ENCODE measurements around the gene PLEKHA6.
A peak's percentile ranks its signal among the peaks of the same experiment; 100 is the strongest.

Gene PLEKHA6

GRCh38 chr1:204359474-204360255, at the start of gene PLEKHA6:
TSS of gene PLEKHA6 (minus strand) at chr1:204359929. CDS start at chr1:204273727, 86,202 bp downstream.
- in situ Hi-C loops (cut with MboI; ENCODE audit: low sequenced_read_pairs, unreplicated experiment) = loop anchor here (10.0 kb wide), 1 partner anchor 195 kb away; the partner anchor contains the start of gene REN
- DNase-seq (ENCODE audit: low spot score) = no peak
- no peak for TF ChIP-seq CTCF (IDR thresholded peaks at IDR 0.05; ENCODE audit: borderline replicate concordance, control extremely low read depth, extremely low read depth, insufficient read depth, missing control alignments)

- no peak for DNase-seq (ENCODE audit: low spot score)
- in situ Hi-C loops (cut with MboI; ENCODE audit: low sequenced_read_pairs, unreplicated experiment) = no loop called here
- TF ChIP-seq CTCF (IDR thresholded peaks at IDR 0.05; ENCODE audit: borderline replicate concordance, control extremely low read depth, extremely low read depth, insufficient read depth, missing control alignments) = no peak
Measured at GRCh38 chr1:204409123-204409522, 49.4 kb upstream of the PLEKHA6 start.

GRCh38 chr1:204408602-204409001, 48.9 kb upstream of the PLEKHA6 start:
- in situ Hi-C loops (cut with MboI; ENCODE audit: low sequenced_read_pairs, unreplicated experiment) = no loop called here
- no peak for TF ChIP-seq CTCF (IDR thresholded peaks at IDR 0.05; ENCODE audit: borderline replicate concordance, control extremely low read depth, extremely low read depth, insufficient read depth, missing control alignments)
- no peak for DNase-seq (ENCODE audit: low spot score)

- no peak for DNase-seq (ENCODE audit: low spot score)
- in situ Hi-C loops (cut with MboI; ENCODE audit: low sequenced_read_pairs, unreplicated experiment) = no loop called here
Measured at GRCh38 chr1:204408074-204408507, 48.4 kb upstream of the PLEKHA6 start.

GRCh38 chr1:204407295-204407971, 47.7 kb upstream of the PLEKHA6 start:
- in situ Hi-C loops (cut with MboI; ENCODE audit: low sequenced_read_pairs, unreplicated experiment) = no loop called here
- DNase-seq (ENCODE audit: low spot score) = no peak
- peak; percentile 9 for TF ChIP-seq CTCF (IDR thresholded peaks at IDR 0.05; ENCODE audit: borderline replicate concordance, control extremely low read depth, extremely low read depth, insufficient read depth, missing control alignments)

More at GRCh38 chr1:204408074-204408507, 48.4 kb upstream of the PLEKHA6 start:
- no peak for TF ChIP-seq CTCF (IDR thresholded peaks at IDR 0.05; ENCODE audit: borderline replicate concordance, control extremely low read depth, extremely low read depth, insufficient read depth, missing control alignments)

GRCh38 chr1:204406621-204407020, 46.9 kb upstream of the PLEKHA6 start:
- in situ Hi-C loops (cut with MboI; ENCODE audit: low sequenced_read_pairs, unreplicated experiment) = no loop called here
- no peak for TF ChIP-seq CTCF (IDR thresholded peaks at IDR 0.05; ENCODE audit: borderline replicate concordance, control extremely low read depth, extremely low read depth, insufficient read depth, missing control alignments)

More at GRCh38 chr1:204406621-204407020, 46.9 kb upstream of the PLEKHA6 start:
- DNase-seq (ENCODE audit: low spot score) = no peak
